Endothelial cell of umbilical vein (primary cell): ENCODE data around the gene CNTN6. TPM values are rescaled to one million over a fixed set of nuclear protein-coding genes. Genes with fewer than 3 reads are reported as not detected.

ENCODE experiments used
- BruUV-seq: library from RNA; stranded (reverse); fragments of 400-500 nt; replicated peaks from 2 replicates; lab custom pipeline; 2021; lab: Mats Ljungman, UMichigan
- CTCF ChIA-PET: fragments of 300-600, 350-600 bp; sonication (Branson Sonifier 250); formaldehyde crosslinking; loops from one replicate; lab custom pipeline; 2021; ENCODE audit warnings: antibody characterized with exemption, inconsistent platforms; lab: Charles Lee
- POLR2A ChIA-PET: fragments of 300-600, 350-600 bp; sonication (Branson Sonifier 250); formaldehyde crosslinking; loops from one replicate; lab custom pipeline; 2021; ENCODE audit warnings: antibody characterized with exemption, inconsistent platforms; lab: Charles Lee
- DNase-seq: peaks from one replicate; pipeline ENCODE4 v3.0.0-alpha.2; 2011; ENCODE audit warnings: low read depth, low spot score
- FAIRE-seq: peaks from 2 replicates; lab custom pipeline; 2011; peaks lifted over from hg19 to GRCh38; lab: Jason Lieb, UNC
- H2AFZ ChIP-seq: 2 replicates; pipeline ENCODE4 v1.6.0; 2012; ENCODE audit warnings: low read depth, low read length, control low read depth, inconsistent platforms
- H3K27ac ChIP-seq: 2 replicates; pipeline ENCODE4 v1.5.1; 2011; ENCODE audit warnings: low read depth, mild to moderate bottlenecking, control low read depth, low read length, moderate library complexity; ENCODE audit not compliant: insufficient read depth
- H3K27me3 ChIP-seq, 2 experiments: 2 replicates each; pipeline versions ENCODE4 v1.6.0 to v1.6.1; 2011; ENCODE audit warnings: low read length in 2 of 2, mixed read lengths in 1 of 2; ENCODE audit not compliant: control insufficient read depth in 2 of 2, insufficient read depth in 2 of 2
- H3K36me3 ChIP-seq, 2 experiments: 2 replicates in 1 of 2; 3 replicates in 1 of 2; pipeline ENCODE4 v1.5.1; 2011; ENCODE audit warnings: low read length in 2 of 2, mild to moderate bottlenecking in 1 of 2, moderate library complexity in 1 of 2; ENCODE audit not compliant: control insufficient read depth in 2 of 2, insufficient read depth in 2 of 2; ENCODE audit errors: extremely low read depth in 1 of 2
- H3K4me1 ChIP-seq: 3 replicates; pipeline ENCODE4 v1.5.1; 2011; ENCODE audit warnings: mild to moderate bottlenecking, low read length; ENCODE audit not compliant: control insufficient read depth, insufficient read depth; ENCODE audit errors: extremely low read depth
- H3K4me2 ChIP-seq: 2 replicates; pipeline ENCODE4 v1.6.1; 2011; ENCODE audit warnings: low read length, control low read depth, mixed read lengths; ENCODE audit not compliant: insufficient read depth
- H3K4me3 ChIP-seq, 3 experiments: fragments of 200-600 bp in 1 of 3; sonication (generic), shearing (Covaris generic) in 1 of 3; replicated peaks in 1 of 3; 2 replicates each; pipeline ENCODE4 v1.5.1; 2011 to 2016; ENCODE audit warnings: control low read depth in 3 of 3, low read length in 3 of 3, mild to moderate bottlenecking in 2 of 3, inconsistent platforms in 1 of 3, low read depth in 1 of 3, moderate library complexity in 1 of 3; ENCODE audit not compliant: insufficient read depth in 1 of 3
- H3K79me2 ChIP-seq: 2 replicates; pipeline ENCODE4 v1.6.0; 2012; ENCODE audit warnings: low read length, inconsistent platforms; ENCODE audit not compliant: control insufficient read depth, insufficient read depth
- H3K9ac ChIP-seq: replicated peaks from 2 replicates; pipeline ENCODE3; 2011; ENCODE audit warnings: low read length, control low read depth; ENCODE audit not compliant: insufficient read depth; ENCODE audit errors: extremely low read depth
- H3K9me1 ChIP-seq: replicated peaks from 3 replicates; pipeline ENCODE4 v1.6.0; 2011; ENCODE audit warnings: mild to moderate bottlenecking, low read length; ENCODE audit not compliant: control insufficient read depth, insufficient read depth; ENCODE audit errors: extremely low read depth
- H3K9me3 ChIP-seq: replicated peaks from 2 replicates; pipeline ENCODE4 v1.5.1; 2012; ENCODE audit warnings: low read length, inconsistent platforms; ENCODE audit not compliant: control insufficient read depth, insufficient read depth
- H4K20me1 ChIP-seq: replicated peaks from 2 replicates; pipeline ENCODE3; 2011; ENCODE audit warnings: mild to moderate bottlenecking, low read length; ENCODE audit not compliant: control insufficient read depth, insufficient read depth; ENCODE audit errors: extremely low read depth
- EZH2 ChIP-seq: IDR thresholded peaks from 2 replicates; pipeline ENCODE4 v1.6.1; 2012; ENCODE audit warnings: borderline replicate concordance, low read depth, mild to moderate bottlenecking, moderate library complexity, low read length, inconsistent platforms; ENCODE audit not compliant: severe bottlenecking
- FOS ChIP-seq: IDR thresholded peaks from 2 replicates; pipeline ENCODE4 v1.6.1; 2011; ENCODE audit warnings: mild to moderate bottlenecking, low read length, moderate library complexity, borderline replicate concordance; ENCODE audit not compliant: insufficient read depth
- GATA2 ChIP-seq: IDR thresholded peaks from 2 replicates; pipeline ENCODE4 v1.7.0; 2011; ENCODE audit warnings: low read depth, mild to moderate bottlenecking, moderate library complexity, mixed read lengths, low read length; ENCODE audit not compliant: insufficient read length, insufficient read depth
- JUN ChIP-seq: IDR thresholded peaks from 2 replicates; pipeline ENCODE4 v1.6.1; 2011; ENCODE audit warnings: borderline replicate concordance, low read depth; ENCODE audit not compliant: insufficient read length, insufficient read depth
- MYC ChIP-seq: IDR thresholded peaks from one replicate; pipeline ENCODE4 v1.6.1; 2011; ENCODE audit warnings: mild to moderate bottlenecking, low read depth, low read length
- POLR2A ChIP-seq: IDR thresholded peaks from 2 replicates; pipeline ENCODE4 v1.6.1; 2012; ENCODE audit warnings: low read depth, mild to moderate bottlenecking, control low read depth, low read length
- POLR2AphosphoS5 ChIP-seq: IDR thresholded peaks from 2 replicates; pipeline ENCODE4 v1.6.1; 2012; ENCODE audit warnings: low read depth, mild to moderate bottlenecking, control low read depth, low read length, moderate library complexity; ENCODE audit not compliant: insufficient read depth
- dilution Hi-C: fragments of 300-500 bp; cut with MboI; formaldehyde crosslinking; loops from one replicate; pipeline ENCODE4 v1.15.0; 2019; ENCODE audit warnings: low sequenced_read_pairs; ENCODE audit not compliant: extremely low pct_ligation_motif_present
- intact Hi-C: fragments of 100-400 bp; cut with micrococcal nuclease; formaldehyde crosslinking; loops from one replicate; pipeline ENCODE4 v1.10.0; 2022
- polyA plus RNA-seq, 4 experiments: library from polyadenylated mRNA; depleted of rRNA in 3 of 4; stranded (reverse) in 3 of 4; unstranded in 1 of 4; fragments of >200 nt; gene quantifications; 2 replicates each; pipeline versions ENCODE4 v1.2.1 to v1.2.3, GENCODE V29; 2011 to 2012; ENCODE audit warnings: missing spikeins in 1 of 4
- total RNA-seq: library from RNA; stranded (reverse); gene quantifications from 2 replicates; pipeline ENCODE4 v1.2.3, GENCODE V29; 2021
- TF ChIP-seq, protein P1 (sequence below): IDR thresholded peaks from 2 replicates; pipeline ENCODE4 v1.6.1; 2011; ENCODE audit not compliant: insufficient read depth, insufficient read length
- TF ChIP-seq, protein P2 (sequence below), 2 donors: IDR thresholded peaks; 1 replicate in 1 of 2; 2 replicates in 1 of 2; pipeline ENCODE4 v1.5.1; 2011; ENCODE audit warnings: low read length in 2 of 2, mild to moderate bottlenecking in 2 of 2, moderate library complexity in 2 of 2, control low read depth in 1 of 2, inconsistent platforms in 1 of 2, low read depth in 1 of 2; ENCODE audit not compliant: insufficient read depth in 1 of 2; ENCODE audit errors: extremely low read depth in 1 of 2

CNTN6 gene
- total and polyA plus RNA-seq, 2 donors (not counting 3 experiments of a cell fraction or from before 2014, with no cell fraction given) = not detected

DNA sequence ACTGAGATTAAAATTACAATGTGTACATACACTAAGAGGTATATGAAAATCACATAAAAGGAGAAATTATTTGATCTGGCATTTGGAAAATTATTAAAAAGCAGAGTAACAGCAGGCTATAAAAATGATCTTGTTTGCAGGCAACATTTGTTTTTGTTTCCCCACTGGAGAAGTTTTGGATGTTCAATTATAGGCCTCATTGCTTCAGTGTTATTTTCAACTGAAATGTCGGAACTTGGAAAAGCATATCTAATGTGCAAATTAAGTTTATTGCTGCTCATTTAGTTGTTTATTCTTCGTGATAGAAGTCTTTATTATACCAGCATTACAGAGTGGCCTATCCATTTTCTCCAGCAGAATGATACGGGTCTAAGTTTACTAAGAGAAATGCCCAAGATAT, 263.3 kb downstream of the CNTN6 start:
- Histone ChIP-seq H3K36me3 (no peaks in the 10 kb centered on the region), H2AFZ (no peak overlapping the region), H3K27ac (no peak overlapping the region), H3K4me1 (no peaks in the 10 kb centered on the region), H3K9me1 (no peaks in the 10 kb centered on the region), H3K79me2 (no peaks in the 10 kb centered on the region), H3K9ac (no peak overlapping the region), H3K9me3 (peaks cover 2% of the 10 kb centered on the region), H4K20me1 (no peaks in the 10 kb centered on the region), H3K4me3 (no peak overlapping the region), H3K4me2 (no peak overlapping the region), H3K27me3 (no peaks in the 10 kb centered on the region)
- intact Hi-C loops (no loop called here), dilution Hi-C loops (no loop called here)
- DNase-seq (no peak), FAIRE-seq (no peak)
- BruUV-seq = no TSS peak
- CTCF ChIA-PET = no interaction called here
- TF ChIP-seq FOS (no peak), EZH2 (no peak), POLR2AphosphoS5 (no peak), JUN (no peak), MYC (no peak), GATA2 (no peak), POLR2A (no peak)
- TF ChIP-seq, protein P1, sequence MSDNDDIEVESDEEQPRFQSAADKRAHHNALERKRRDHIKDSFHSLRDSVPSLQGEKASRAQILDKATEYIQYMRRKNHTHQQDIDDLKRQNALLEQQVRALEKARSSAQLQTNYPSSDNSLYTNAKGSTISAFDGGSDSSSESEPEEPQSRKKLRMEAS = no peak
- TF ChIP-seq, protein P2, sequence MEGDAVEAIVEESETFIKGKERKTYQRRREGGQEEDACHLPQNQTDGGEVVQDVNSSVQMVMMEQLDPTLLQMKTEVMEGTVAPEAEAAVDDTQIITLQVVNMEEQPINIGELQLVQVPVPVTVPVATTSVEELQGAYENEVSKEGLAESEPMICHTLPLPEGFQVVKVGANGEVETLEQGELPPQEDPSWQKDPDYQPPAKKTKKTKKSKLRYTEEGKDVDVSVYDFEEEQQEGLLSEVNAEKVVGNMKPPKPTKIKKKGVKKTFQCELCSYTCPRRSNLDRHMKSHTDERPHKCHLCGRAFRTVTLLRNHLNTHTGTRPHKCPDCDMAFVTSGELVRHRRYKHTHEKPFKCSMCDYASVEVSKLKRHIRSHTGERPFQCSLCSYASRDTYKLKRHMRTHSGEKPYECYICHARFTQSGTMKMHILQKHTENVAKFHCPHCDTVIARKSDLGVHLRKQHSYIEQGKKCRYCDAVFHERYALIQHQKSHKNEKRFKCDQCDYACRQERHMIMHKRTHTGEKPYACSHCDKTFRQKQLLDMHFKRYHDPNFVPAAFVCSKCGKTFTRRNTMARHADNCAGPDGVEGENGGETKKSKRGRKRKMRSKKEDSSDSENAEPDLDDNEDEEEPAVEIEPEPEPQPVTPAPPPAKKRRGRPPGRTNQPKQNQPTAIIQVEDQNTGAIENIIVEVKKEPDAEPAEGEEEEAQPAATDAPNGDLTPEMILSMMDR (IDR thresholded peaks at IDR 0.05; ENCODE audit: extremely low read depth in 1 of 2, insufficient read depth in 1 of 2, low read depth in 1 of 2, low read length in 2 of 2) = no peak
- POLR2A ChIA-PET = no interaction called here
